GM12872 (cell line): ENCODE results near the gene TMEM167B.

Source experiments
- CTCF ChIP-seq: IDR thresholded peaks from 3 replicates; pipeline ENCODE4 v1.5.1; 2011; ENCODE audit warnings: low read depth, mild to moderate bottlenecking, low read length, moderate library complexity; ENCODE audit not compliant: insufficient read depth

Gene TMEM167B

GRCh38 chr1:109096120-109096519 lies 5.6 kb downstream of the TMEM167B start:
- no peak for TF ChIP-seq CTCF

- TF ChIP-seq CTCF: peak; percentile 85
These were observed 9.6 kb downstream of the TMEM167B start for GRCh38 chr1:109099938-109100773.

- TF ChIP-seq CTCF: no peak
These were observed 14.0 kb downstream of the TMEM167B start for GRCh38 chr1:109104364-109105151.

GRCh38 chr1:109105881-109106280 lies 15.3 kb downstream of the TMEM167B start:
- TF ChIP-seq CTCF: no peak

GRCh38 chr1:109107785-109108184 lies 17.2 kb downstream of the TMEM167B start:
- no peak for TF ChIP-seq CTCF

- no peak for TF ChIP-seq CTCF
These were observed 19.3 kb downstream of the TMEM167B start for GRCh38 chr1:109109906-109110305.

- no peak for TF ChIP-seq CTCF
These were observed 21.0 kb downstream of the TMEM167B start for GRCh38 chr1:109111386-109112055.
